ENCODE results near the gene RIPK1. TPM values are rescaled to one million over a fixed set of nuclear protein-coding genes. Genes with fewer than 3 reads are reported as not detected.
"Not testable (repeated sequence)": the region's sequence is repeated elsewhere in the genome, so short reads cannot be mapped to it uniquely, and the experiment has no call there.

The RIPK1 gene
- total RNA-seq, 1 experiment from 2014 or later = 20.2 TPM

GRCh38 chr6:3035397-3035796 lies 32.9 kb upstream of the RIPK1 start:
- H3K27ac ChIP-seq = no peak overlapping the region
- H3K9me3 ChIP-seq (replicated peaks) = no peaks in the 10 kb centered on the region
- no peak overlapping the region for H3K4me3 ChIP-seq
- 0 out of 2 replicates have a peak, but pooled peaks cover 2% of the 10 kb centered on the region for H3K27me3 ChIP-seq (replicated peaks)
- no peaks in the 10 kb centered on the region for H3K4me1 ChIP-seq (replicated peaks)
- no peaks in the 10 kb centered on the region for H3K36me3 ChIP-seq
- no peak for DNase-seq (ENCODE audit: low read depth in 1 of 2, low spot score in 2 of 2)

DNA sequence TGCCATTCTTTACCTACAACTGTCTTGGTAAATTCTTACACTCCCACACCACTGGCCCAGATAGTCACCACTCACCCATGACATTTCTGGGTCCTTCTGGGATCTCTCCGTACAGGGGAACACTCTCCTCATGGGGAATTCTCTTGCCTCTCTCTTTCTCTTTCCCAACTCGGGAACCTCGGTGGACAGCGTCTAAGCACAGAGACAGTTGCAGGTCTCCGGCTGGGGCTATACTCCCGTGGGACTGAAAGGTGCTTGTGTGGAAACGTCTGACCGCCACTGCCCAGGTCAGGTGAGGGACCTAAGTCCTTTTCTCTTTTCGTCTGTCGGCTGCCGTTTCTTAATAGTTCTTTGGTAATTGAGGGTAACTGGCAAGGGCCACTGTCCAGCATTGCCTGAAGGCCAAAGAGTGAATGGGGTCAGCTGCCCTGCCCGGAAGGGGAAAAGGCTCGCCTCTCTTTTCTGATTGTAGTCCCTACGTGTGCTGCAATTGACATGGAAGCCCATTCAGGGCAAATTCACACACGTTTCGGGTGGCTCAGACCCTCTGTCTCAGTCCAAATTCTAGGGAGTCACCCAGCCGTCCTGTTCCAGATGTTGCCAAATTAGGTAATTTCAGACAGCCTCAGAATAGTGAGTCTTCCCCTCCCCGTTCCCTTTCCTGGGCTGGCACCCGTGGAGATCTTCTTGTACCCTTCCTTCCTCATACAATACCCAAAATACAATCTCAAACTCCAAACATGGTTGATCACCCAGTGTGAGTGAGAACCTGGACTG lies 31.2 kb upstream of the RIPK1 start:
- Histone ChIP-seq H3K9me3 (replicated peaks) (no peaks in the 10 kb centered on the region), H3K27me3 (replicated peaks) (no peaks in the 10 kb centered on the region), H3K4me3 (no peak overlapping the region), H3K27ac (no peak overlapping the region), H3K36me3 (no peaks in the 10 kb centered on the region), H3K4me1 (replicated peaks) (no peaks in the 10 kb centered on the region)
- no peak for DNase-seq (ENCODE audit: low read depth in 1 of 2, low spot score in 2 of 2)

GRCh38 chr6:3037638-3038365 lies 30.5 kb upstream of the RIPK1 start:
- no peaks in the 10 kb centered on the region for H3K36me3 ChIP-seq
- no peak overlapping the region for H3K27ac ChIP-seq
- H3K4me1 ChIP-seq (replicated peaks) = no peaks in the 10 kb centered on the region
- H3K27me3 ChIP-seq (replicated peaks) = no peaks in the 10 kb centered on the region
- H3K4me3 ChIP-seq = no peak overlapping the region
- no peak for DNase-seq (ENCODE audit: low read depth in 1 of 2, low spot score in 2 of 2)
- H3K9me3 ChIP-seq (replicated peaks) = no peaks in the 10 kb centered on the region

- DNase-seq (ENCODE audit: low read depth in 1 of 2, low spot score in 2 of 2) = no peak
- Histone ChIP-seq H3K27ac (no peak overlapping the region), H3K27me3 (replicated peaks) (no peaks in the 10 kb centered on the region), H3K9me3 (replicated peaks) (no peaks in the 10 kb centered on the region), H3K36me3 (no peaks in the 10 kb centered on the region), H3K4me3 (no peak overlapping the region), H3K4me1 (replicated peaks) (no peaks in the 10 kb centered on the region)
These were observed 28.9 kb upstream of the RIPK1 start for GRCh38 chr6:3039384-3039783.

DNA sequence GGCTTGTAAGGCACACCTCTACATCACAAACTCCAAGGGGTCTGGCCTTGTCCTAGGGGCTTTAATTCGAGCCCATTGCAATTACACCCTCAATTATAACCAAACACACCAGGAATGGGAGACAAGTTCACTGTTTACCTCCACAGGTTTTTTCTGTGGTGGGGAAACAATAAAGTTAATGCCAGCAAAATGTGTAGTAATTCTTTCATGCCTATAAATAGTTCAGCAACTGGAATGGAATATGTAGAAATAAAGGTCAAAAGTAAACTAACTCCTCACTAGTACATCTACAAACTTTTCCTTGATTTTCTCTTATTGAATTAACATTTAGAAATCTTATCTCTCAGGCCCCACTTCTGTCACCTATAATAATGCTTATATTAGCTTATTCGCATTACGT lies 27.1 kb upstream of the RIPK1 start:
- Histone ChIP-seq H3K27ac (no peak overlapping the region), H3K4me3 (no peak overlapping the region), H3K9me3 (replicated peaks) (no peaks in the 10 kb centered on the region), H3K36me3 (no peaks in the 10 kb centered on the region), H3K27me3 (replicated peaks) (no peaks in the 10 kb centered on the region), H3K4me1 (replicated peaks) (no peaks in the 10 kb centered on the region)
- DNase-seq (ENCODE audit: low read depth in 1 of 2, low spot score in 2 of 2) = no peak

DNA sequence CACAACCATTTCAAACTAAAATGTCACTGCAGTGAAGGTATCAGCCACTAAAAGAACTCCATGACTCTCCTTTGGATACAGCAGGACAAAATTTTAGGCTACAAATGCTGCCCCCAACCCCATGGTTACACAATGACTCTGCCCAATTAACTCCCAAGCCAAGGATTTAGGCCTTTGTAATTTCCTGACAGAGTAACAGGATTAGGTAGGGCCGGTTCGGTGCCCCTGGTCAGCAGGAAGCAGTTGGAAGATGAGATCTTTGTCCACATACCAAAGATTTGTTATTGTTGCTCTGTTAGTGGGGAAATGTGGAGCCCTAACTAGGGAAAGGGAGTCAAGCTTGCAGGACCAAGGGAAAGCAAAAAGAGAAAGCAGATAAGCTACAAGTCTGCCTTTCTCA lies 26.7 kb upstream of the RIPK1 start:
- H3K9me3 ChIP-seq (replicated peaks) = no peaks in the 10 kb centered on the region
- no peak overlapping the region for H3K4me3 ChIP-seq
- H3K27me3 ChIP-seq (replicated peaks) = no peaks in the 10 kb centered on the region
- no peak overlapping the region for H3K27ac ChIP-seq
- H3K36me3 ChIP-seq = no peaks in the 10 kb centered on the region
- H3K4me1 ChIP-seq (replicated peaks) = no peaks in the 10 kb centered on the region
- DNase-seq (ENCODE audit: low read depth in 1 of 2, low spot score in 2 of 2) = no peak

DNA sequence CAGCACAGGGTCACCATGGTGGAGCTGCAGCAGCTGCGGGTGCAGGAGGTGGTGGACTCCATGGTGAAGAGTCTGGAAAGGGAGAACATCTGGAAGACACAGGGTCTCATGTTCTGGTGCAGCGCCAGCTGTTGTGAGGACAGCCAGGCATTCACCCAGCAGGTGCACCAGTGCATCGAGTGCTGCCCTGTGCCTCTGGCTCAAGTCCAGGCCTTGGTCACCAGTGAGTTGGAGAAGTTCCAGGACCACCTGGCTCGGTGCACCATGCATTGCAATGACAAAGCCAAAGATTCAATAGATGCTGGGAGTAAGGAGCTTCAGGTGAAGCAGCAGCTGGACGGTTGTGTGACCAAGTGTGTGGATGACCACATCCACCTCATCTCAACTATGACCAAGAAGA lies 22.9 kb upstream of the RIPK1 start:
- no peaks in the 10 kb centered on the region for H3K4me1 ChIP-seq (replicated peaks)

GRCh38 chr6:3045777-3046176 lies 22.5 kb upstream of the RIPK1 start:
- H3K27me3 ChIP-seq (replicated peaks) = no peaks in the 10 kb centered on the region
- H3K4me3 ChIP-seq = no peak overlapping the region
- H3K4me1 ChIP-seq (replicated peaks) = no peaks in the 10 kb centered on the region
- no peak overlapping the region for H3K27ac ChIP-seq
- H3K36me3 ChIP-seq = no peaks in the 10 kb centered on the region
- H3K9me3 ChIP-seq (replicated peaks) = no peaks in the 10 kb centered on the region
- no peak for DNase-seq (ENCODE audit: low read depth in 1 of 2, low spot score in 2 of 2)

More for the DNA sequence above, 22.9 kb upstream of the RIPK1 start:
- H3K4me3 ChIP-seq = no peak overlapping the region
- no peak for DNase-seq (ENCODE audit: low read depth in 1 of 2, low spot score in 2 of 2)
- H3K36me3 ChIP-seq = no peaks in the 10 kb centered on the region
- H3K27me3 ChIP-seq (replicated peaks) = no peaks in the 10 kb centered on the region
- H3K27ac ChIP-seq = no peak overlapping the region
- no peaks in the 10 kb centered on the region for H3K9me3 ChIP-seq (replicated peaks)

GRCh38 chr6:3046295-3046694 lies 22.0 kb upstream of the RIPK1 start:
- no peak for DNase-seq (ENCODE audit: low read depth in 1 of 2, low spot score in 2 of 2)
- H3K27ac ChIP-seq = no peak overlapping the region
- H3K4me1 ChIP-seq (replicated peaks) = no peaks in the 10 kb centered on the region
- no peaks in the 10 kb centered on the region for H3K27me3 ChIP-seq (replicated peaks)
- H3K9me3 ChIP-seq (replicated peaks) = no peaks in the 10 kb centered on the region
- H3K4me3 ChIP-seq = no peak overlapping the region
- no peaks in the 10 kb centered on the region for H3K36me3 ChIP-seq

DNA sequence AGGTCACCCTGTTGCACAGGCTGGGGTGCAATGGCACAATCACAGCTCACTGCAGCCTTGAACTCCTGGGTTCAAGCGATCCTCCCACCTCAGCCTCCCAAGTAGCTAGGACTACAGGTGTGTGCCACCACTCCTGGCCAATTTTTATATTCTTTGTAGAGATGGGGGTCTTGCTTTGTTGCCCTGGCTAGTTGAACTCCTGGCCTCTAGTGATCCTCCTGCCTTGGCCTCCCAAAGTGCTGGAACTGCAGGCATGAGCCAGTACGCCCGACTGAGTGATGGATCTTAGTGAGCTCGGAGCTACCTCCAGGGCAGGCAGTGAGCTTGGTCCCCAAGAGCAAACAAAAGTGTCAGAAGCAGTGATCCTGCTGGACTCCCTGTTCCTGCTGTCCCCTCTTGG lies 20.3 kb upstream of the RIPK1 start:
- not testable (repeated sequence) for DNase-seq (ENCODE audit: low read depth in 1 of 2, low spot score in 2 of 2); H3K4me1 ChIP-seq (replicated peaks); H3K27me3 ChIP-seq (replicated peaks); H3K27ac ChIP-seq; H3K36me3 ChIP-seq; H3K4me3 ChIP-seq; H3K9me3 ChIP-seq (replicated peaks)

GRCh38 chr6:3052481-3053230 lies 15.6 kb upstream of the RIPK1 start:
- no peak for DNase-seq (ENCODE audit: low read depth in 1 of 2, low spot score in 2 of 2)

DNA sequence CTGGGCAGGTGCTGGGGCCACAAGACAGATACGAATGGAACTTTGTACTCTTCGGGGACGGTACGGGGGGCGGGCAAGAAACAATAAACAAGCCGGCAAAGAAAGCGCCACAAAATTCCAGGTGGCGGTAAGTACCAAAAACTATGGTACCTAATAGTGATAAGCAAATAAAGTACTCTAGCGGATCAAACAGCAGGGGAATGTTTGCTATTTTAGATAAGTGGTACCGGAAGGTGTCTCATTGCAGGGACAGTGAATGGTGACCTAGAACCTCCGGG lies 15.1 kb upstream of the RIPK1 start:
- Histone ChIP-seq H3K27me3 (replicated peaks) (no peaks in the 10 kb centered on the region), H3K36me3 (no peaks in the 10 kb centered on the region), H3K4me3 (no peak overlapping the region), H3K27ac (no peak overlapping the region), H3K9me3 (replicated peaks) (no peaks in the 10 kb centered on the region), H3K4me1 (replicated peaks) (peaks cover 6% of the 10 kb centered on the region; the same call in 1 of the 2 replicates)
- DNase-seq (ENCODE audit: low read depth in 1 of 2, low spot score in 2 of 2) = no peak

More at GRCh38 chr6:3052481-3053230, 15.6 kb upstream of the RIPK1 start:
- H3K4me1 ChIP-seq (replicated peaks) = peaks cover 6% of the 10 kb centered on the region; the same call in 1 of the 2 replicates
- H3K27ac ChIP-seq = no peak overlapping the region
- no peaks in the 10 kb centered on the region for H3K27me3 ChIP-seq (replicated peaks)
- H3K9me3 ChIP-seq (replicated peaks) = no peaks in the 10 kb centered on the region
- no peak overlapping the region for H3K4me3 ChIP-seq
- H3K36me3 ChIP-seq = no peaks in the 10 kb centered on the region

DNA sequence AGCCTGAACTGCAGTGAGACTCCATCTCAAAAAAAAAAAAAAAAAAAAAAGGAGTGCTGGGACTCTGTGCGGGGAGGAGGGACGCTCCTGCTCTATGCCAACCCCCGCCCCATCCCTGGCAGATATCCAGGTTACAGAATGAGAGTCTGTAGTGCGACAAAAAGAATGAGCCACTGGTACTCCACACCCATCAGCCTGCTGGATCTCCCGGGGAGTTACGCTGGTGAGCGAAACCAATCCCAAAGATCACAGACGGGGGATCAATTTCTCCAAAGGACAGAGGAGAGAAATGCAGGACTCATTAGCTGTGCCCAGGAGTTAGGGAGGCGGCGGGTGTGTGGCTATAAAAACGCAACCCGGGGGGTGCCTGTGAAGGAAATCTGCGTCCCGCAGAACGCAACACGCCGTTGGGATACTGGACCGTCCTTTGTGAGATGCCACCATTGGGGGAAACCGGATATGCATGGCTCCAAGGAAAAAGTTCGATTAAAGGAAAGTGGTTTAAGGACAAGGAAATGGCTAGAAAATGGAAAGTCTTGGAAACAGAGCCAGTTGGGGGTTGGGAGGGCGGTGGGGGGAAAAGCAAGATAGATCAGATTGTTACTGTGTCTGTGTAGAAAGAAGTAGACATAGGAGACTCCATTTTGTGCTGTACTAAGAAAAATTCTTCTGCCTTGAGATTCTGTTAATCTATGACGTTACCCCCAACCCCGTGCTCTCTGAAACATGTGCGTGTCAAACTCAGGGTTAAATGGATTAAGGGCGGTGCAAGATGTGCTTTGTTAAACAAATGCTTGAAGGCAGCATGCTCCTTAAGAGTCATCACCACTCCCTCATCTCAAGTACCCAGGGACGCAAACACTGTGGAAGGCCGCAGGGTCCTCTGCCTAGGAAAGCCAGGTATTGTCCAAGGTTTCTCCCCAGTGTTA lies 13.8 kb upstream of the RIPK1 start:
- H3K4me1 ChIP-seq (replicated peaks); H3K27me3 ChIP-seq (replicated peaks); H3K36me3 ChIP-seq; DNase-seq (ENCODE audit: low read depth in 1 of 2, low spot score in 2 of 2); H3K27ac ChIP-seq; H3K4me3 ChIP-seq; H3K9me3 ChIP-seq (replicated peaks): not testable (repeated sequence)

Data from SJSA1 (cell line).